Glutamatergic neuron (in vitro differentiated cells): ENCODE results near the gene DGKG. TPM values are rescaled to one million over a fixed set of nuclear protein-coding genes. Genes with fewer than 3 reads are reported as not detected.

Experiments
- DNase-seq: peaks from one replicate; pipeline ENCODE4 v3.0.0; 2022
- H3K27ac Mint-ChIP-seq: one replicate; pipeline ENCODE4 v1.8.0; 2020; ENCODE audit warnings: mild to moderate bottlenecking, mixed read lengths, inconsistent platforms; ENCODE audit not compliant: unreplicated experiment
- H3K27me3 Mint-ChIP-seq: one replicate; pipeline ENCODE4 v1.8.0; 2020; ENCODE audit warnings: mild to moderate bottlenecking, moderate library complexity, mixed read lengths, inconsistent platforms; ENCODE audit not compliant: unreplicated experiment
- H3K36me3 Mint-ChIP-seq: one replicate; pipeline ENCODE4 v1.8.0; 2020; ENCODE audit warnings: mild to moderate bottlenecking, mixed read lengths, inconsistent platforms; ENCODE audit not compliant: unreplicated experiment
- H3K4me1 Mint-ChIP-seq: one replicate; pipeline ENCODE4 v1.8.0; 2020; ENCODE audit warnings: mild to moderate bottlenecking, low read depth, mixed read lengths, inconsistent platforms; ENCODE audit not compliant: unreplicated experiment
- H3K4me3 Mint-ChIP-seq: one replicate; pipeline ENCODE4 v1.8.0; 2020; ENCODE audit warnings: mild to moderate bottlenecking, mixed read lengths, inconsistent platforms; ENCODE audit not compliant: unreplicated experiment
- H3K9me3 Mint-ChIP-seq: one replicate; pipeline ENCODE4 v1.8.0; 2020; ENCODE audit warnings: mild to moderate bottlenecking, moderate library complexity, mixed read lengths, inconsistent platforms; ENCODE audit not compliant: unreplicated experiment
- total RNA-seq: library from RNA; stranded (reverse); fragmentation: NEBNext Ultra II Directional; extraction: Animal tissue kit (Norgen Biotek cat#: 25700); gene quantifications from one replicate; pipeline ENCODE4 v1.2.1, GENCODE V29; 2021; ENCODE audit not compliant: unreplicated experiment
- TF ChIP-seq, protein P1 (sequence below): fragments of 200-600 bp; sonication (generic); IDR thresholded peaks from one replicate; pipeline ENCODE4 v1.5.0; 2021; ENCODE audit not compliant: partially characterized antibody, unreplicated experiment

The DGKG gene
- total RNA-seq, 1 donor from 2014 or later = 24.1 TPM

DNA sequence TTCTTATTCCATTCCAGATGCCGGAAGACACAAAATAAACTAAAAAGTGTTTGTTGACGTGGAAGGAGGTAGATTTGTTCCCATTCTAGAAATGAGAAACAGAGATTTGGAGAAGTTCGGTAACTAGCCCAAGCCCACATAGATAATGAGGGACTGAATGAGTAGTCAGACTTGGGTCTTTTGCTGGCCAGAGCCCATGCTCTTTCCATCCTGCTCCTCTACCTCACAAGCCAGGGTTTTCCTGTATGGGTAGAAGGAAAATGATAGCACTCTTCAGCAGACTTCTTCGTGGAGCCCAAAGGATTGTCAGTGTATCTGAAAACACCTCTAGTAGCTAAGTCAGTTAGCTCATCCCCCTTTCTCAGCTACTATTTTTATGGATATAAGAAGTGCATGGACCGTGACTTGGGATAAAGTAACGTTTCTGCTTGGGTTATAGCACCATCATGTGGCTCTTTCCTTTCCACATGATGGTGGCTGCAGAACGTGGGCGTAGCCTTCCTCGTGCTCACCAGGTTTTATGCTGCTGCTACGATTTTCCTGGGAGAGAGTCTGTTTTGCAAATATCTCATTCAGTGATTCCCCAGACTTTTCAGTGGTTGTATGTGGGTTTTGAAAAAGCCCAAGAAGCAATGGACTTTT, 84.6 kb downstream of the DGKG start:
- TF ChIP-seq, protein P1, sequence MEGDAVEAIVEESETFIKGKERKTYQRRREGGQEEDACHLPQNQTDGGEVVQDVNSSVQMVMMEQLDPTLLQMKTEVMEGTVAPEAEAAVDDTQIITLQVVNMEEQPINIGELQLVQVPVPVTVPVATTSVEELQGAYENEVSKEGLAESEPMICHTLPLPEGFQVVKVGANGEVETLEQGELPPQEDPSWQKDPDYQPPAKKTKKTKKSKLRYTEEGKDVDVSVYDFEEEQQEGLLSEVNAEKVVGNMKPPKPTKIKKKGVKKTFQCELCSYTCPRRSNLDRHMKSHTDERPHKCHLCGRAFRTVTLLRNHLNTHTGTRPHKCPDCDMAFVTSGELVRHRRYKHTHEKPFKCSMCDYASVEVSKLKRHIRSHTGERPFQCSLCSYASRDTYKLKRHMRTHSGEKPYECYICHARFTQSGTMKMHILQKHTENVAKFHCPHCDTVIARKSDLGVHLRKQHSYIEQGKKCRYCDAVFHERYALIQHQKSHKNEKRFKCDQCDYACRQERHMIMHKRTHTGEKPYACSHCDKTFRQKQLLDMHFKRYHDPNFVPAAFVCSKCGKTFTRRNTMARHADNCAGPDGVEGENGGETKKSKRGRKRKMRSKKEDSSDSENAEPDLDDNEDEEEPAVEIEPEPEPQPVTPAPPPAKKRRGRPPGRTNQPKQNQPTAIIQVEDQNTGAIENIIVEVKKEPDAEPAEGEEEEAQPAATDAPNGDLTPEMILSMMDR = no peak
- H3K27ac Mint-ChIP-seq = no peak overlapping the region
- peaks cover 1% of the 10 kb centered on the region for H3K9me3 Mint-ChIP-seq
- H3K27me3 Mint-ChIP-seq = peaks cover 1% of the 10 kb centered on the region
- H3K4me3 Mint-ChIP-seq = no peak overlapping the region
- H3K4me1 Mint-ChIP-seq = no peaks in the 10 kb centered on the region
- DNase-seq = no peak
- H3K36me3 Mint-ChIP-seq = no peaks in the 10 kb centered on the region

DNA sequence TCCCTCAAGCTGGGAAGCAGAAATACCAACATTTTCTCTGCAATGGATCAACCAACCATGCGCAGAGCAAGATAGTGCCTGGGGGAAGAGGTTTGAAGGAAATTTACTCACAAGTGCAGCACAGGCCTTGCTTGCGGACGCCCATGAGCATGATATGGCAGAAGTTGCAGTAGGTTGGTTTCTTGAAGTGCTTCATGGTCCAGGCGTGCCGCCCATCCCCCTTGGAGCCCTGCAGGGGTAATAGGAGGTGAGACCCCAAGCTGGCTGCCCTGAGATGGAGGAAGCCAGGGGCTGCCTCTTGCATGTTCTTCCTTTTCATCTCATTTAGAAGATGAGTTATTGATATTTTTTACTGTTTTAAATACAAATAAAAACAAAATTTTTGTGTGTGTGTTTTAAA, 86.6 kb downstream of the DGKG start:
- Mint-ChIP-seq H3K4me3 (no peak overlapping the region), H3K36me3 (no peaks in the 10 kb centered on the region), H3K9me3 (peaks cover 3% of the 10 kb centered on the region), H3K27ac (no peak overlapping the region), H3K4me1 (no peaks in the 10 kb centered on the region), H3K27me3 (no peaks in the 10 kb centered on the region)
- TF ChIP-seq, protein P1 = no peak
- DNase-seq = no peak

GRCh38 chr3:186273586-186273985, 88.4 kb downstream of the DGKG start:
- Mint-ChIP-seq H3K36me3 (no peaks in the 10 kb centered on the region), H3K4me3 (no peak overlapping the region), H3K27ac (no peak overlapping the region), H3K4me1 (peaks cover 2% of the 10 kb centered on the region), H3K27me3 (no peaks in the 10 kb centered on the region), H3K9me3 (peaks cover 3% of the 10 kb centered on the region)
- TF ChIP-seq, protein P1 = no peak
- no peak for DNase-seq

DNA sequence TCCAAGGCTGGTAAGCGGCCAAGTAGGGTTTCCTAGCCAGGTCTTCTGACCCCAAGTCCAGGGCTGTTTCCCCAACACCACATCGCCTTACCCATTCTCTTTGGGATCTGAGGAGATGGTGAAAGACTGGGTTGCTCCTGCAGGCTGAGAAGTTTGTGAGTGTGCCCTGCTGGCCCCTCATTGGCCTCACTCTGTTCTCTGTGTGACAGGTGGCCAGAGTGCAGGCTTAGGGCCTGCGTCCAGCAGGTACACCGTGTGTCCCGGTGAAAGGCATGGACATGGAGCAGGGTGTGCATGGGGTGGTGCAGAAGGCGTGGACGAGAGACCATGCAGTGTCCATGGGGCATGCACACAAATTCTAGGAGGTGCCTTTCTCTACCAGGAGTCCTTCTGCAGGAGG, 91.3 kb downstream of the DGKG start:
- Mint-ChIP-seq H3K4me3 (no peak overlapping the region), H3K9me3 (peaks cover 3% of the 10 kb centered on the region), H3K4me1 (peaks cover 2% of the 10 kb centered on the region), H3K27me3 (no peaks in the 10 kb centered on the region), H3K36me3 (no peaks in the 10 kb centered on the region), H3K27ac (no peak overlapping the region)
- no peak for DNase-seq
- TF ChIP-seq, protein P1 = no peak

DNA sequence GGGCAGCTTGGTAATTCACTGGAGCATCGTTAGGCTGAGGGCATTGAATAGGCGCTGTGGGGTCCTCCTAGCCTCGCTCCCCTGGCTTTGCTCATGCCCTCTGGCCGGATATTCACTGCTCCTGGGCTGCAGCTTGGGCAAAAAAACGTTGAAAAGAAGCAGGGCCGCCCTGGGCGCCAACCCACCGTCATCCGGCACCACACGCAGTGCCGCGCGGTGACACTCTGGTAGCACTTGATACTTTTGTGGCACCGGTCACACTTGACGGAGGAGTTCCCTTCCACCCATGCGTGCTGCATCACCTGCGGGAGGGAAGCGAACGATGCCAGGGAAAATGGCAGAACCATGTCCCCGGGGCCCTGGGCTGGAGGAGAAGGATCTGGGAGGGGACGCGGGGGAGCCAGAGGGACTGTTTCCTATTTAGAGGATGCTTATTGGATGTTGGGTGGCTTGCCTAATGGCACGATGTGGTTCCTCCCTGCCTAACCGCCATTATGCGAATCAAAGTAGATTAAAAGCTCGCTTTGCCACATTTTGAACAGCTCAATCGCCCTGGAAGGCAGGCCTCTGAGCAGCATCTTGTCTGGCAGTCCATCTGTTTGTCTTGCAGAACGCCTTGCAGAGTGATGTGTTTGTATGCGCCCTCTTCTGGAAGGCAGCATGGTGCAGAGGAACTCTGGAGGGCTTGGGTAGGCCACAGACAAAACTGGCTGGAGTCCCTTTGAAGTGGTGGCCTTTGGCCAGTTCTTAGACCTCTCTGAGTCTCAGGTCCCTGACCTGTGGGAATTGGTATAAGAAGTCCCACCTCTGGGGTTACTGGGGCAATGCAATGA, 93.2 kb downstream of the DGKG start:
- DNase-seq = peak; percentile 37
- Mint-ChIP-seq H3K9me3 (peaks cover 2% of the 10 kb centered on the region), H3K36me3 (no peaks in the 10 kb centered on the region), H3K27me3 (peaks cover 2% of the 10 kb centered on the region), H3K27ac (peak overlapping the region; percentile 22), H3K4me1 (peaks cover 2% of the 10 kb centered on the region), H3K4me3 (no peak overlapping the region)
- TF ChIP-seq, protein P1 = no peak
